Fibroblast of lung (primary cell): Measurements from ENCODE around the gene QRICH2. TPM values are rescaled to one million over a fixed set of nuclear protein-coding genes. Genes with fewer than 3 reads are reported as not detected.
A peak's percentile ranks its signal among the peaks of the same experiment; 100 is the strongest.
"Not testable (repeated sequence)": the region's sequence is repeated elsewhere in the genome, so short reads cannot be mapped to it uniquely, and the experiment has no call there.

Experiments
- DNase-seq, 2 donors: peaks; one replicate each; pipeline versions ENCODE4 v3.0.0 to v3.0.0-alpha.2; 2010; ENCODE audit warnings: low read depth in 2 of 2
- H2AFZ ChIP-seq: 2 replicates; pipeline ENCODE4 v1.5.1; 2012; ENCODE audit warnings: low read length, control low read depth, inconsistent platforms
- H3K27ac ChIP-seq: 2 replicates; pipeline ENCODE4 v1.5.1; 2011; ENCODE audit warnings: low read length, control low read depth; ENCODE audit not compliant: insufficient read depth
- H3K27me3 ChIP-seq: 2 replicates; pipeline ENCODE4 v1.5.1; 2011; ENCODE audit warnings: mild to moderate bottlenecking, low read length; ENCODE audit not compliant: control insufficient read depth, insufficient read depth
- H3K36me3 ChIP-seq: 2 replicates; pipeline ENCODE4 v1.5.1; 2011; ENCODE audit warnings: low read length; ENCODE audit not compliant: control insufficient read depth, insufficient read depth
- H3K4me1 ChIP-seq: 2 replicates; pipeline ENCODE4 v1.5.1; 2011; ENCODE audit warnings: low read length; ENCODE audit not compliant: control insufficient read depth, insufficient read depth; ENCODE audit errors: extremely low read depth
- H3K4me2 ChIP-seq: 2 replicates; pipeline ENCODE4 v1.5.1; 2011; ENCODE audit warnings: low read length, control low read depth; ENCODE audit not compliant: insufficient read depth; ENCODE audit errors: extremely low read depth
- H3K4me3 ChIP-seq, 4 experiments: fragments of 200-600 bp in 1 of 4; sonication (generic) in 1 of 4; replicated peaks in 1 of 4; 2 replicates each; pipeline ENCODE4 v1.5.1; 2011 to 2016; ENCODE audit warnings: low read length in 4 of 4, low read depth in 3 of 4, mild to moderate bottlenecking in 3 of 4, control low read depth in 2 of 4, inconsistent platforms in 1 of 4, mixed read lengths in 1 of 4; ENCODE audit not compliant: insufficient read depth in 1 of 4; ENCODE audit errors: control extremely low read depth in 1 of 4
- H3K79me2 ChIP-seq: 2 replicates; pipeline ENCODE4 v1.5.1; 2012; ENCODE audit warnings: mild to moderate bottlenecking, low read length, inconsistent platforms; ENCODE audit not compliant: control insufficient read depth, insufficient read depth
- H3K9ac ChIP-seq: 2 replicates; pipeline ENCODE4 v1.5.1; 2011; ENCODE audit warnings: mild to moderate bottlenecking, low read length, control low read depth; ENCODE audit not compliant: insufficient read depth
- H3K9me3 ChIP-seq: 2 replicates; pipeline ENCODE4 v1.5.1; 2012; ENCODE audit warnings: low read depth, low read length; ENCODE audit not compliant: control insufficient read depth, insufficient read depth
- H4K20me1 ChIP-seq: 2 replicates; pipeline ENCODE4 v1.5.1; 2011; ENCODE audit warnings: low read length; ENCODE audit not compliant: control insufficient read depth, insufficient read depth; ENCODE audit errors: extremely low read depth
- CTCF ChIP-seq, 2 donors: IDR thresholded peaks in 1 of 2; conservative IDR thresholded peaks in 1 of 2; 1 replicate in 1 of 2; 2 replicates in 1 of 2; pipeline ENCODE4 v1.5.1; 2011 to 2012; ENCODE audit warnings: low read length in 2 of 2, control low read depth in 1 of 2, inconsistent platforms in 1 of 2, low read depth in 1 of 2, mild to moderate bottlenecking in 1 of 2
- EZH2 ChIP-seq: IDR thresholded peaks from 2 replicates; pipeline ENCODE4 v1.5.1; 2012; ENCODE audit warnings: low read length, control low read depth, mild to moderate bottlenecking; ENCODE audit errors: missing control alignments
- polyA plus RNA-seq, 2 donors: library from polyadenylated mRNA; depleted of rRNA in 1 of 2; stranded (reverse) in 1 of 2; unstranded in 1 of 2; fragments of >200 nt; gene quantifications; 2 replicates each; pipeline ENCODE4 v1.2.1, GENCODE V29; 2011 to 2012; ENCODE audit warnings: missing spikeins in 1 of 2
- total RNA-seq: library from RNA; depleted of rRNA; stranded (reverse); fragments of >200 nt; gene quantifications from 2 replicates; pipeline ENCODE4 v1.2.1, GENCODE V29; 2014

QRICH2 gene
- total and polyA plus RNA-seq, 2 donors (not counting 1 experiment from before 2014, with no cell fraction given) = 0.26 to 4.3 TPM

- no peaks in the 10 kb centered on the region for H4K20me1 ChIP-seq
- H3K4me1 ChIP-seq = peaks cover 18% of the 10 kb centered on the region
- peaks cover 9% of the 10 kb centered on the region for H3K36me3 ChIP-seq
- peaks cover 35% of the 10 kb centered on the region for H3K79me2 ChIP-seq
- H3K9ac ChIP-seq = no peak overlapping the region
- peak overlapping the region; percentile 67 for H3K27ac ChIP-seq
- H3K27me3 ChIP-seq = no peaks in the 10 kb centered on the region
- peak; percentile 70 to 75 for DNase-seq
- H2AFZ ChIP-seq = no peak overlapping the region
- H3K4me2 ChIP-seq = peak overlapping the region; percentile 58
- H3K9me3 ChIP-seq = no peaks in the 10 kb centered on the region
- H3K4me3 ChIP-seq = peak overlapping the region in 2 of 4 experiments; percentile 5 to 39
- TF ChIP-seq EZH2 (no peak), CTCF (conservative IDR thresholded peaks at IDR 0.05 in 1 of 2, IDR thresholded peaks at IDR 0.05 in 1 of 2; ENCODE audit: low read depth in 1 of 2, low read length in 2 of 2) (no peak)
Observed at GRCh38 chr17:76268015-76268749, 39.9 kb downstream of the QRICH2 start.

DNA sequence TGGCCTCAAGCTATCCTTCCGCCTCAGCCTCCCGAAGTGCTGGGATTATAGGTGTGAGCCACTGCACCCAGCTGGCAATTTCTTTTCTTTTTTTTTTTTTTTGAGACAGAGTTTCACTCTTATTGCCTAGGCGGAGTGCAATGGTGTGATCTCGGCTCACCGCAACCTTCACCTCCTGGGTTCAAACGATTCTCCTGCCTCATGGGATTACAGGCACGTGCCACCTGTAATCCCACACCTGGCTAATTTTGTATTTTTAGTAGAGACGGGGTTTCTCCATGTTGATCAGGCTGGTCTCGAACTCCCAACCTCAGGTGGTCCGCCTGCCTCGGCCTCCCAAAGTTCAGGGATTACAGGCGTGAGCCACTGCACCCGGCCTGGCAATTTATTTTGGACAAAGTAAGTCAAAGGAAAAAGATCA, 40.5 kb downstream of the QRICH2 start:
- H3K36me3 ChIP-seq, H3K9ac ChIP-seq: not testable (repeated sequence)
- H3K79me2 ChIP-seq = peaks cover 35% of the 10 kb centered on the region

DNA sequence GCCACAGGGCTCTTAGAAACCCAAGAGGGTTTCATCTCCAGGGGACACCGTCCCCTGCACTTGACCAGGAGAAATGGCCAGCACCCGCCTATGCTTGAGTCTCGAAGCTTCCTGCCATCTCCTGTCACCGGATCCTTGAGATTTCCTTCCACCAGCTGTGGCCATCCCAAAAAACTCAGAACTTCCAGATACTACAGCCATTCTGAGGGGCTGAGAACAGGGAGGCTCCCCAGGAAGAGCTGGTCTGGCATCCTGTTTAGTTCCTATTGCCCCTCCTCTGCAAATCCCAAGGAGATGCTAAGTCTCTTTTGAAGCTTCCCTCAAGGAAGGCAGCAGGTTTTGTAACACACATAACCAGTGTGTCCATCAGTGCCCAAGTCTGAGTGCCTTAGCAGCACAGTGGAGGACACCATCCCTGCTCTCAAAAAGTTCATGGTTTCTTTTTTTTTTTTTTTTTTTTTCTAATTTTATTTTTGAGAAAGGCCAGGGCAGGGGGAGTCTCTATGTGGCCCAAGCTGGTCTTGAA, 41.0 kb downstream of the QRICH2 start:
- Histone ChIP-seq H3K4me3 (peak overlapping the region; percentile 68 to 82 (median 69)), H2AFZ (no peak overlapping the region), H3K4me1 (peaks cover 18% of the 10 kb centered on the region), H3K27me3 (no peaks in the 10 kb centered on the region), H4K20me1 (no peaks in the 10 kb centered on the region), H3K79me2 (peaks cover 35% of the 10 kb centered on the region), H3K9ac (no peak overlapping the region), H3K27ac (peak overlapping the region; percentile 75), H3K36me3 (peaks cover 9% of the 10 kb centered on the region), H3K4me2 (peak overlapping the region; percentile 95), H3K9me3 (no peaks in the 10 kb centered on the region)
- DNase-seq = no peak
- TF ChIP-seq CTCF (conservative IDR thresholded peaks at IDR 0.05 in 1 of 2, IDR thresholded peaks at IDR 0.05 in 1 of 2; ENCODE audit: low read depth in 1 of 2, low read length in 2 of 2) (no peak), EZH2 (no peak)

More for the DNA sequence above, 40.5 kb downstream of the QRICH2 start:
- H4K20me1 ChIP-seq, H3K4me3 ChIP-seq, H3K27me3 ChIP-seq, DNase-seq, H3K9me3 ChIP-seq, H2AFZ ChIP-seq, H3K4me2 ChIP-seq: not testable (repeated sequence)
- Histone ChIP-seq H3K27ac (peak overlapping the region; percentile 67), H3K4me1 (peaks cover 18% of the 10 kb centered on the region)
